Measurements from ENCODE around the gene STAC. TPM values are rescaled to one million over a fixed set of nuclear protein-coding genes. Genes with fewer than 3 reads are reported as not detected.

Gene STAC
- total and polyA plus RNA-seq, 8 donors = 0.29 to 7.2 (median 0.61) TPM; not detected in 4

DNA sequence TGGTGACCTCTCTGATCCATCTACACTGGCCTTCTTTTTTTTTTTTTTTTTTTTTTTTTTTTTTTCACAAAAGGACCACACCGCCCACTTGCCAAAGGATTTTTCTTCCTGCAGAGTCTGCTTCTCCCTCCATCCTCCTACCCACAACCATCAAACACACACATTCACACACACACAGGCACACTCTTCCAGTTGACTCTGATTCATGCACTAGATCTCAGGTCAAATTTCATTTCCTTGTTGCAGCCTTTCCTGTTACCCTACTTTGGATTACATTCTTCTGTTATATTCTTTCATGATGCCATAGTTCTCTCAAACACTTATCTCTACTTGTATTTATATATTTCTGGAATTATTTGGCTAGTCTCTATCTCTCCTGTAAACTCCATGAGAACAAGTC, 133.9 kb downstream of the STAC start:
- DNase-seq = no peak
- Histone ChIP-seq H3K9me3 (no peaks in the 10 kb centered on the region), H3K27me3 (no peaks in the 10 kb centered on the region), H3K36me3 (no peaks in the 10 kb centered on the region), H3K4me3 (no peak overlapping the region), H3K27ac (no peak overlapping the region), H3K4me1 (no peaks in the 10 kb centered on the region)
- 84 to 94% (median 93%) methylated on average over 1 of the region's 1 CpG; no CpG with 5 or more reads in 1 of the 5 donors for WGBS, 5 donors
- TF ChIP-seq CTCF (IDR thresholded peaks at IDR 0.05) (no peak), EP300 (IDR thresholded peaks at IDR 0.05) (no peak), POLR2AphosphoS5 (IDR thresholded peaks at IDR 0.05) (no peak), POLR2A (IDR thresholded peaks at IDR 0.05) (no peak)
- intact Hi-C loops (cut with DNase I; ENCODE audit: low total_unique reads) = no loop called here

- no peaks in the 10 kb centered on the region for H3K36me3 ChIP-seq
- TF ChIP-seq POLR2A (IDR thresholded peaks at IDR 0.05) (no peak), POLR2AphosphoS5 (IDR thresholded peaks at IDR 0.05) (no peak), CTCF (IDR thresholded peaks at IDR 0.05) (no peak), EP300 (IDR thresholded peaks at IDR 0.05) (no peak)
- 76 to 86% (median 83%) methylated on average over 3 of the region's 3 CpGs for whole genome bisulfite sequencing, 5 donors
- H3K4me3 ChIP-seq = no peak overlapping the region
- no peaks in the 10 kb centered on the region for H3K27me3 ChIP-seq
- intact Hi-C loops (cut with DNase I; ENCODE audit: low total_unique reads) = no loop called here
- no peak for DNase-seq
- no peaks in the 10 kb centered on the region for H3K4me1 ChIP-seq
- H3K9me3 ChIP-seq = no peaks in the 10 kb centered on the region
- H3K27ac ChIP-seq = no peak overlapping the region
These were observed 139.4 kb downstream of the STAC start for GRCh38 chr3:36519682-36520081.

- intact Hi-C loops (cut with DNase I; ENCODE audit: low total_unique reads) = no loop called here
- no peak overlapping the region for H3K4me3 ChIP-seq
- no peak overlapping the region for H3K27ac ChIP-seq
- H3K9me3 ChIP-seq = no peaks in the 10 kb centered on the region
- WGBS, 5 donors = 61 to 68% (median 62%) methylated on average over 4 of the region's 4 CpGs
- H3K36me3 ChIP-seq = no peaks in the 10 kb centered on the region
- DNase-seq = peak in 1 of 2 donors; percentile 44
- TF ChIP-seq EP300 (IDR thresholded peaks at IDR 0.05) (no peak), POLR2A (IDR thresholded peaks at IDR 0.05) (no peak), CTCF (IDR thresholded peaks at IDR 0.05) (no peak), POLR2AphosphoS5 (IDR thresholded peaks at IDR 0.05) (no peak)
- no peaks in the 10 kb centered on the region for H3K27me3 ChIP-seq
- no peaks in the 10 kb centered on the region for H3K4me1 ChIP-seq
These were observed 140.1 kb downstream of the STAC start for GRCh38 chr3:36520241-36521006.

GRCh38 chr3:36521007-36521379, 140.7 kb downstream of the STAC start:
- DNase-seq = no peak
- intact Hi-C loops (cut with DNase I; ENCODE audit: low total_unique reads) = no loop called here
- Histone ChIP-seq H3K36me3 (no peaks in the 10 kb centered on the region), H3K4me3 (no peak overlapping the region), H3K27ac (no peak overlapping the region), H3K27me3 (no peaks in the 10 kb centered on the region), H3K4me1 (no peaks in the 10 kb centered on the region), H3K9me3 (no peaks in the 10 kb centered on the region)
- WGBS, 5 donors = 58 to 73% (median 66%) methylated on average over 2 of the region's 2 CpGs
- no peak for TF ChIP-seq EP300 (IDR thresholded peaks at IDR 0.05)
- no peak for TF ChIP-seq POLR2A (IDR thresholded peaks at IDR 0.05)
- TF ChIP-seq CTCF (IDR thresholded peaks at IDR 0.05) = no peak
- TF ChIP-seq POLR2AphosphoS5 (IDR thresholded peaks at IDR 0.05) = no peak

Data from stomach (tissue), 9 donors.